HEK293T (cell line): Measurements from ENCODE around the gene GID8.

Experiments used
- CTBP1 ChIP-seq: fragments of 450-650 bp; IDR thresholded peaks from 2 replicates; pipeline ENCODE4 v1.6.1; 2016; ENCODE audit warnings: borderline replicate concordance
- ELF4 ChIP-seq: fragments of 450-650 bp; IDR thresholded peaks from 2 replicates; pipeline ENCODE4 v1.6.1; 2017; ENCODE audit warnings: antibody characterized with exemption
- FOXA1 ChIP-seq: fragments of 450-650 bp; IDR thresholded peaks from 2 replicates; pipeline ENCODE4 v1.6.1; 2016; ENCODE audit warnings: mild to moderate bottlenecking
- FOXK2 ChIP-seq: fragments of 450-650 bp; IDR thresholded peaks from 2 replicates; pipeline ENCODE4 v1.6.1; 2016; ENCODE audit warnings: mild to moderate bottlenecking
- HDGF ChIP-seq: fragments of 450-650 bp; IDR thresholded peaks from 2 replicates; pipeline ENCODE4 v1.6.1; 2017; ENCODE audit warnings: antibody characterized with exemption, borderline replicate concordance
- SP1 ChIP-seq: fragments of 450-650 bp; IDR thresholded peaks from 2 replicates; pipeline ENCODE4 v1.6.1; 2017

- no peak for TF ChIP-seq SP1
- TF ChIP-seq FOXA1 = no peak
- TF ChIP-seq ELF4 = no peak
- no peak for TF ChIP-seq HDGF
- no peak for TF ChIP-seq FOXK2
- TF ChIP-seq CTBP1 = no peak
Observed at GRCh38 chr20:62977613-62978560, 39.9 kb downstream of the GID8 start.
